GM18505 (cell line): ENCODE results near the gene TMEM167B.

Source experiments
- ATAC-seq: cut with Tn5 transposase; IDR thresholded peaks from one replicate; pipeline ENCODE4 v1.9.1; 2021; ENCODE audit not compliant: unreplicated experiment
- POLR2A ChIP-seq: IDR thresholded peaks from 4 replicates; pipeline ENCODE4 v1.6.1; 2011; ENCODE audit warnings: borderline replicate concordance; ENCODE audit not compliant: insufficient read depth, insufficient read length; ENCODE audit errors: extremely low read depth

The TMEM167B gene

GRCh38 chr1:109094377-109094803, 3.8 kb downstream of the TMEM167B start:
- TF ChIP-seq POLR2A, result no peak
- ATAC-seq, result no peak

- no peak for ATAC-seq
- TF ChIP-seq POLR2A, result no peak
These were observed 4.3 kb downstream of the TMEM167B start for GRCh38 chr1:109094871-109095270.

- no peak for TF ChIP-seq POLR2A
- no peak for ATAC-seq
These were observed 5.1 kb downstream of the TMEM167B start for GRCh38 chr1:109095631-109096030.

GRCh38 chr1:109096120-109096519, 5.6 kb downstream of the TMEM167B start:
- TF ChIP-seq POLR2A, result no peak
- ATAC-seq, result no peak

- TF ChIP-seq POLR2A, result peak; percentile 100
- ATAC-seq, result peak; percentile 76
These were observed 9.6 kb downstream of the TMEM167B start for GRCh38 chr1:109099938-109100773.

- no peak for ATAC-seq
- peak; percentile 22 for TF ChIP-seq POLR2A
These were observed 14.0 kb downstream of the TMEM167B start for GRCh38 chr1:109104364-109105151.

GRCh38 chr1:109105881-109106280, 15.3 kb downstream of the TMEM167B start:
- TF ChIP-seq POLR2A, result no peak
- no peak for ATAC-seq

GRCh38 chr1:109107785-109108184, 17.2 kb downstream of the TMEM167B start:
- no peak for ATAC-seq

GRCh38 chr1:109109906-109110305, 19.3 kb downstream of the TMEM167B start:
- TF ChIP-seq POLR2A, result no peak
- no peak for ATAC-seq

More at GRCh38 chr1:109107785-109108184, 17.2 kb downstream of the TMEM167B start:
- no peak for TF ChIP-seq POLR2A

- ATAC-seq, result no peak
- no peak for TF ChIP-seq POLR2A
These were observed 21.0 kb downstream of the TMEM167B start for GRCh38 chr1:109111386-109112055.

- no peak for TF ChIP-seq POLR2A
- ATAC-seq, result no peak
These were observed 21.6 kb downstream of the TMEM167B start for GRCh38 chr1:109112056-109112651.

- no peak for TF ChIP-seq POLR2A
- ATAC-seq, result peak; percentile 69
These were observed 22.2 kb downstream of the TMEM167B start for GRCh38 chr1:109112652-109113285.
